HEK293T (cell line): ENCODE measurements around the gene MDK.

Source experiments
- BHLHE40 ChIP-seq: fragments of 450-650 bp; IDR thresholded peaks from 2 replicates; pipeline ENCODE4 v1.6.1; 2016; ENCODE audit warnings: mild to moderate bottlenecking, moderate library complexity, borderline replicate concordance
- ELF4 ChIP-seq: fragments of 450-650 bp; IDR thresholded peaks from 2 replicates; pipeline ENCODE4 v1.6.1; 2017; ENCODE audit warnings: antibody characterized with exemption
- FOXK2 ChIP-seq: fragments of 450-650 bp; IDR thresholded peaks from 2 replicates; pipeline ENCODE4 v1.6.1; 2016; ENCODE audit warnings: mild to moderate bottlenecking
- TARDBP ChIP-seq: fragments of 450-650 bp; IDR thresholded peaks from 2 replicates; pipeline ENCODE4 v1.6.1; 2016

DNA sequence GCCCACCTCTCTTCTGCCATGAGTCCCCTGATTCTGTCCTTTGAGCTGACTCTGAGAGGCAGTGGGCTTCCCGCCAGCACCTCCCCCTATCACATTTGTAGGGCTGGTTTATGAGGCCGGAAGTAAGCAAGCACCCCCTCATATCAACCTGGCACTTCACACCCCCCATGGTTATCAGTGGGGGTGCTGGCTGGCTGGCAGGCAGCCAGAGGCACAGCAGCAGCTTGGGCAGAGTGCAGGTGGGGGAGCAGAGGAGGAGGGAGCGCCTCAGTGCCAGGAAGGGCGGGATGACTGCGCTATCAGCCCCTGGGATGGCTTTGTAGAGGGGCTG, 33.0 kb downstream of the MDK start:
- TF ChIP-seq BHLHE40 (no peak), FOXK2 (no peak), ELF4 (no peak), TARDBP (no peak)
